ENCODE data around the gene ZNF132. TPM values are rescaled to one million over a fixed set of nuclear protein-coding genes. Genes with fewer than 3 reads are reported as not detected.
"Not testable (repeated sequence)": the region's sequence is repeated elsewhere in the genome, so short reads cannot be mapped to it uniquely, and the experiment has no call there.

Gene ZNF132
- total RNA-seq, 1 donor from 2014 or later = 4.6 TPM

GRCh38 chr19:58469241-58470013, 29.5 kb upstream of the ZNF132 start:
- DNase-seq (no peak), ATAC-seq (ENCODE audit: poor library complexity) (no peak)
- intact Hi-C loops (cut with DNase I) = no loop called here

- intact Hi-C loops (cut with DNase I) = no loop called here
- ATAC-seq (ENCODE audit: poor library complexity) (no peak), DNase-seq (no peak)
Measured at GRCh38 chr19:58468216-58468839, 28.4 kb upstream of the ZNF132 start.

DNA sequence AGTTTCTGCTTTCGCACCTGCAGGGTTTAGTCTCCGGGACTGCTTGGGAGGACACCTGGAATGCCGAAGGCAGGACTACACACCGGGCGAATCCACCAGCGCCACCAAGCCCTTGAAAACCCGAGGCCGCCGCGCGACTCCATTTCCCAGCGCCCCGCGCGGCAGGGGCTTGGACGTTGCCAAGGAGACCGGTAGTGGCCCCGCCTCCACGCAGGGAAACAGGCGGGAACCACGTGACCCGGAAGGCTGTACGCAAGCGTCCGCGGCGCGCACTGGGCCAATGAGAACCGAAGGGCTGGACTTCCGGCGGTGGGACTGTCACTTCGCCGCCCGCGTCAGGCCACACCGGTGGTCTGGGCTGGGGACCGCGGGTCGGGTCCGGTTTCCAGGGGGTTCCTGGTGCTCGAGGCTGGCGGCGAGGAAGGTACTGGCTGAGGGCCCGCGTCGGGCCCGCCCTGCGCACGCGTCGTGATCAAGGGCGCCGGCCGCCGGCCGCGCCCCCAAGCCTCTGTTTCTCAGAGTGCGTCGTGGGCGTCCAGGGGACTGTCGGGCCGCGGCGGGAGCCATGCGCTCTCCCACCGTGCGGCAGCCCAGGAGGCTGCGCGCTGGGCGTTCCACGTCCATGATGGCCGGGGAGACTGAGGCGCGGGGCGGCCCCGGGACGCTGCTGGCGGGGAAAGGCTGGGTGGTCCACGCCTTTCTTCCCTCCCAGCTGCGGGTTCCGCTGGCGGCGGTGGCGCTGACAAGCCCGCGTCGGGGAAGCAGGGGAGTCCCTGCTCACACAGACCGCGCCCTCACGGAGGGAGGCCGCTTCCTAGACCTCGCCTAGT, 27.0 kb upstream of the ZNF132 start, which contains the start of gene ZNF324:
Gene ZNF324 (plus strand): TSS at position 321 of the 830 bp plus-strand sequence. CDS start 2,106 bp downstream, outside the sequence.
- intact Hi-C loops (cut with DNase I) = no loop called here
- ATAC-seq (ENCODE audit: poor library complexity) (peak; percentile 99), DNase-seq (peak; percentile 99)

GRCh38 chr19:58466089-58466759, 26.3 kb upstream of the ZNF132 start:
- intact Hi-C loops (cut with DNase I) = no loop called here
- no peak for DNase-seq
- ATAC-seq (ENCODE audit: poor library complexity) = peak; percentile 39

DNA sequence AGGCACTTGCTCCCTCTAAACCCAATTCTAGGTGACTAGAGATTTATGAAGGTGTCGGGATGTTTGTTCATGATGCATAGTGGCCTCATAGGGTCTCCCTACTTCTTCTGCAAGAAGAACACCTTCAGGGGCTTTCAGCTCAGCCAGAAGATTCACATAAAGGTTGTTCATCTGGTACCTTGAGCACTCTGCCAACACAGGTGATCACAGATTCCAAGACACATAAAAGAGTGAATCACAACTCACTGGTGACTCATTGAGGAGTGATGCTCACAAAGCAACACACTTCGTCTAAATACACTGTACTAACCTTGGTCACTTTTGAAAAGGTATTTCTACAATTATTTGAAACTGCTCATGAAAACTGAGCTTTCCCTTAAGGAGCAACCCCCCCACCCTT, 20.1 kb upstream of the ZNF132 start:
- DNase-seq (no peak), ATAC-seq (ENCODE audit: poor library complexity) (no peak)
- intact Hi-C loops (cut with DNase I) = no loop called here

DNA sequence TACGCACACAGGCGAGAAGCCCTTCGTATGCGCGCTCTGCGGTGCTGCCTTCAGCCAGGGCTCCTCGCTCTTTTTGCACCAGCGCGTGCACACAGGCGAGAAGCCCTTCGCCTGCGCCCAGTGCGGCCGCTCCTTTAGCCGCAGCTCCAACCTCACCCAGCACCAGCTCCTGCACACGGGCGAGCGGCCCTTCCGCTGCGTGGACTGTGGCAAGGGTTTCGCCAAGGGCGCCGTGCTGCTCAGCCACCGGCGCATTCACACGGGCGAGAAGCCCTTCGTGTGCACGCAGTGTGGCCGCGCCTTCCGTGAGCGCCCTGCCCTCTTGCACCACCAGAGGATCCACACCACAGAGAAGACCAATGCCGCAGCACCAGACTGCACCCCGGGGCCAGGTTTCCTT, 16.2 kb upstream of the ZNF132 start:
- no peak for DNase-seq
- intact Hi-C loops (cut with DNase I) = no loop called here
- ATAC-seq (ENCODE audit: poor library complexity) = no peak

DNA sequence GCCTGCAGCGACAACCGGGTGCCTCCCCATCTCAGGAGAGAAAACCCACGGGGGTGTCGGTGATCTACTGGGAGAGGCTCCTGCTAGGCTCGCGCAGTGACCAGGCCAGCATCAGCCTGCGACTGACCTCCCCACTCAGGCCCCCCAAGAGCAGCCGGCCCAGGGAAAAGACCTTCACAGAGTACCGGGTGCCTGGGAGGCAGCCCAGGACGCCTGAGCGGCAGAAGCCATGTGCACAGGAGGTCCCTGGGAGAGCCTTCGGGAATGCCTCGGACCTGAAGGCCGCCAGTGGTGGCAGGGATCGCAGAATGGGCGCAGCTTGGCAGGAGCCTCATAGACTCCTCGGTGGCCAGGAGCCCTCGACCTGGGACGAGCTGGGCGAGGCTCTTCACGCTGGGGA, 15.4 kb upstream of the ZNF132 start:
- intact Hi-C loops (cut with DNase I) = no loop called here
- DNase-seq (no peak), ATAC-seq (ENCODE audit: poor library complexity) (no peak)

DNA sequence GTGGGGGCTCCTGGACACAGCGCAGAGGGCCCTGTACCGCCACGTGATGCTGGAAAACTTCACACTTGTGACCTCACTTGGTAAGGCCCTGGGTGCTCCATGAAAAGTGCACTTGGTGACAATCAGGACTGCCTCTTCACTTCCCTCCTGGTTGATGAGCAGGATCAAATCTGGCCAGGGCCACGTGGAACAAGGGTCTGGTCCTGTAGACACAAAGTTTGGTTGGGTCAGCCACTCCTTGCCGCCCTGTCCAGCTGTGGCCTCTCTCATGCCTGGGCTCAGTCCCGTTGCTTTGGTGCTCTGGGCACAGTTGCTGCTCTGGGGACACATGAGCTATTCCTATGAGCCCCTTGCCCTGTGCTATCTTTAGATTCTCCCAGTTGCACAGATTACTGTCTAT, 13.8 kb upstream of the ZNF132 start:
- ATAC-seq (ENCODE audit: poor library complexity) (no peak), DNase-seq (no peak)
- intact Hi-C loops (cut with DNase I) = no loop called here

GRCh38 chr19:58451358-58452101, 11.6 kb upstream of the ZNF132 start, which contains the start of gene ZNF324B:
ZNF324B (plus strand) TSS chr19:58451622; CDS start chr19:58453702, 2,080 bp downstream.
- intact Hi-C loops (cut with DNase I) = no loop called here
- DNase-seq = peak; percentile 99
- ATAC-seq (ENCODE audit: poor library complexity) = peak; percentile 99

DNA sequence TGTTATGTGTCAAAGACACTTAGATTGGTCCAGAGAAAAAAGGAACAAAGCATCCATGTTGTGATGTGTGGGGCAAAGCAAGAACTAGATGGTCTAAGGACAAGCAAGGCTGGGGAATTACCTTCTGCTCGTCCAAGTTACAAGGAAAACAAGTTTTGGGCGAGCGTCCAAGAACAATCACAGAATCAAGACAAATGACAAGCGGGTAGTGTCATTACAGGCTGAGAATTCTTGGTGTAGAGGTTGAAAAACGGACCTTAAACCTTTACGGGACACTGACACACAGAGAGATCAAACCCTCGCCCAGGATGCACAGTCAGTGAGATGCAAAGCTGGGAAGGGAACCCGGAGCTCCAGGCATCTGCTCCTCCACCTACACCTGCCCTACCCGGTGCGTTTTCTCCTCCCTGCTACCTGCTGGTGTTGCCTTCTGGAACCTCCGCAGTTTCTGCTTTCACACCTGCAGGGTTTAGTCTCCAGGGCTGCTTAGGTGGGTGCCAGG, 11.0 kb upstream of the ZNF132 start:
- intact Hi-C loops (cut with DNase I) = no loop called here
- no peak for ATAC-seq (ENCODE audit: poor library complexity)

GRCh38 chr19:58449980-58450379, 10.0 kb upstream of the ZNF132 start:
- DNase-seq; intact Hi-C loops (cut with DNase I): not testable (repeated sequence)

More for the DNA sequence above, 11.0 kb upstream of the ZNF132 start:
- DNase-seq = no peak

GRCh38 chr19:58448860-58449259, 8.9 kb upstream of the ZNF132 start:
- ATAC-seq (ENCODE audit: poor library complexity); intact Hi-C loops (cut with DNase I); DNase-seq: not testable (repeated sequence)

More at GRCh38 chr19:58449980-58450379, 10.0 kb upstream of the ZNF132 start:
- not testable (repeated sequence) for ATAC-seq (ENCODE audit: poor library complexity)

DNA sequence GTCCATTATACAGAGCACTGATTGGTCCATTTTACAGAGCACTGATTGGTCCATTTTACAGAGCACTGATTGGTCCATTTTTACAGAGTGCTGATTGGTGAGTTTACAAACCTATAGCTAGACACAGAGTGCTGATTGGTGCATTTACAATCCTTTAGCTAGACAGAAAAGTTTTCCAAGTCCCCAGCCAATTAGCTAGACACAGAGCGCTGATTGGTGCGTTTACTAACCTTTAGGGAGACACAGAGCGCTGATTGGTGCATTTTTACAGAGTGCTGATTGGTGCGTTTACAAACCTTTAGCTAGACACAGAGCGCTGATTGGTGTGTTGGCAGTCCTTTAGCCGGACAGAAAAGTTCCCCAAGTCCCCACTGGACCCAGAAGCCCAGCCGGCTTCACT, 3.0 kb upstream of the ZNF132 start:
- DNase-seq; intact Hi-C loops (cut with DNase I); ATAC-seq (ENCODE audit: poor library complexity): not testable (repeated sequence)

- DNase-seq (no peak), ATAC-seq (ENCODE audit: poor library complexity) (peak; percentile 8)
- intact Hi-C loops (cut with DNase I) = no loop called here
Measured at GRCh38 chr19:58440556-58440955, 603 bp upstream of the ZNF132 start.

GRCh38 chr19:58434217-58434616, 5.7 kb downstream of the ZNF132 start:
- no peak for DNase-seq
- no peak for ATAC-seq (ENCODE audit: poor library complexity)
- intact Hi-C loops (cut with DNase I) = no loop called here

- ATAC-seq (ENCODE audit: poor library complexity) (no peak), DNase-seq (no peak)
- intact Hi-C loops (cut with DNase I) = no loop called here
Measured at GRCh38 chr19:58429745-58430144, 10.2 kb downstream of the ZNF132 start.

DNA sequence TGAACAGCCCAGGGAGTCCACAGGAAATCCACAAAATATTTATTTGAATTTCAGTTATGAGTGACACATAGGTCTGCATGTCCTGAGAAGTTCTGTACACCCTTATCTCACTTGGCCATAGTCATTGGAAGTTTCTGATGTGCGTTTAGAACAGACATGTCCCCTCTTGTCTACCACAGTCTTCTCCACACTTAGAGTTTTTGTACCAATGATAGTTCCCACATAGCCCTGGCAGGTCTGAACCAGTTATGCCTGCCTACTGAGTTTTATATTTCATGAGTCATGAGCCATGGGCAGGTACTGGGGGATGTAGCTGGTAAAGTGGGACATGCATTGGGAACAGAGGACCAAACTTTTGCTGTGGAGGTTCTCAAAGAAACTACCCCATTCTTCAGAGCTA, 11.3 kb downstream of the ZNF132 start:
- intact Hi-C loops (cut with DNase I) = no loop called here
- ATAC-seq (ENCODE audit: poor library complexity) = no peak
- no peak for DNase-seq

DNA sequence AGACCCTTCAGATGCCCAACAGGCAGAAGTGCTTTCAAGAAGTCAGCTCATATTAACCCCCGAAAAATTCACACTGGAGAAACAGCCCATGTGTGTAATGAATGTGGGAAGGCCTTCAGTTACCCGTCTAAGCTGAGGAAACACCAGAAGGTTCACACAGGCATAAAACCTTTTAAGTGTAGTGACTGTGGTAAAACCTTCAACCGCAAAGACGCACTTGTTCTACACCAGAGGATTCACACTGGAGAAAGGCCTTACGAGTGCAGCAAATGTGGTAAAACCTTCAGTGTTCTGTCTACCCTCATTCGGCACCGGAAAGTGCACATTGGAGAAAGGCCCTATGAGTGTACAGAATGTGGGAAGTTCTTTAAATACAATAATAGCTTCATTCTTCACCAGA, 22.9 kb downstream of the ZNF132 start:
- intact Hi-C loops (cut with DNase I) = no loop called here
- no peak for DNase-seq
- ATAC-seq (ENCODE audit: poor library complexity) = no peak
